ENCODE measurements around the gene SRGAP1.

The SRGAP1 gene

GRCh38 chr12:63918800-63919300, 74.3 kb downstream of the SRGAP1 start (continued):
- TF ChIP-seq ZNF704 (tag by site-specific recombination; IDR thresholded peaks at IDR 0.05) (no peak), ZNF155 (tag by site-specific recombination; IDR thresholded peaks at IDR 0.05) (no peak), ZNF837 (tag by site-specific recombination; IDR thresholded peaks at IDR 0.05) (no peak), ZNF280C (tag by site-specific recombination; IDR thresholded peaks at IDR 0.05) (no peak), ZNF629 (tag by site-specific recombination; IDR thresholded peaks at IDR 0.05) (peak; percentile 95), ZBTB44 (tag by site-specific recombination; IDR thresholded peaks at IDR 0.05) (no peak), ZEB2 (tag by site-specific recombination; IDR thresholded peaks at IDR 0.05) (peak; percentile 56), ZNF223 (tag by site-specific recombination; IDR thresholded peaks at IDR 0.05) (no peak), ZNF558 (tag by site-specific recombination; IDR thresholded peaks at IDR 0.05) (no peak), BCL11A (tag by site-specific recombination; IDR thresholded peaks at IDR 0.05; ENCODE audit: low read depth) (no peak; the same call in 1 of the 2 replicates), KLF8 (tag by site-specific recombination; IDR thresholded peaks at IDR 0.05) (no peak), ZNF660 (tag by site-specific recombination; IDR thresholded peaks at IDR 0.05) (no peak), HOXA7 (CRISPR knock-in tag; IDR thresholded peaks at IDR 0.05; ENCODE audit: borderline replicate concordance) (no peak), ZNF157 (tag by site-specific recombination; IDR thresholded peaks at IDR 0.05) (no peak), BCL6B (tag by site-specific recombination; IDR thresholded peaks at IDR 0.05) (no peak), ZNF292 (tag by site-specific recombination; IDR thresholded peaks at IDR 0.05; ENCODE audit: borderline replicate concordance, low read depth) (no peak), ZNF658 (tag by site-specific recombination; IDR thresholded peaks at IDR 0.05) (no peak), ZNF266 (tag by site-specific recombination; IDR thresholded peaks at IDR 0.05; ENCODE audit: low read depth) (no peak), ZNF843 (tag by site-specific recombination; IDR thresholded peaks at IDR 0.05) (no peak), ZNF623 (tag by site-specific recombination; IDR thresholded peaks at IDR 0.05) (no peak), WT1 (tag by site-specific recombination; IDR thresholded peaks at IDR 0.05) (peak; percentile 99), FEZF1 (tag by site-specific recombination; IDR thresholded peaks at IDR 0.05) (no peak), TRIM28 (IDR thresholded peaks at IDR 0.05; ENCODE audit: borderline replicate concordance, low read length) (no peak), ZNF404 (tag by site-specific recombination; IDR thresholded peaks at IDR 0.05) (no peak), EGR2 (tag by site-specific recombination; IDR thresholded peaks at IDR 0.05; ENCODE audit: low read depth) (no peak), ZNF549 (tag by site-specific recombination; IDR thresholded peaks at IDR 0.05) (no peak), ZNF513 (tag by site-specific recombination; IDR thresholded peaks at IDR 0.05) (no peak)
